SK-N-MC (cell line): ENCODE data around the gene SNAPC4.

Source experiments
- EZH2 ChIP-seq: fragments of 200-600 bp; sonication (generic); IDR thresholded peaks from one replicate; pipeline ENCODE4 v1.6.1; 2017; ENCODE audit warnings: antibody characterized with exemption
- FOXP2 ChIP-seq: optimal IDR thresholded peaks from 2 replicates; pipeline ENCODE3; 2011; ENCODE audit warnings: mild to moderate bottlenecking, moderate library complexity; ENCODE audit not compliant: insufficient read depth; ENCODE audit errors: extremely low read length, control extremely low read depth

DNA sequence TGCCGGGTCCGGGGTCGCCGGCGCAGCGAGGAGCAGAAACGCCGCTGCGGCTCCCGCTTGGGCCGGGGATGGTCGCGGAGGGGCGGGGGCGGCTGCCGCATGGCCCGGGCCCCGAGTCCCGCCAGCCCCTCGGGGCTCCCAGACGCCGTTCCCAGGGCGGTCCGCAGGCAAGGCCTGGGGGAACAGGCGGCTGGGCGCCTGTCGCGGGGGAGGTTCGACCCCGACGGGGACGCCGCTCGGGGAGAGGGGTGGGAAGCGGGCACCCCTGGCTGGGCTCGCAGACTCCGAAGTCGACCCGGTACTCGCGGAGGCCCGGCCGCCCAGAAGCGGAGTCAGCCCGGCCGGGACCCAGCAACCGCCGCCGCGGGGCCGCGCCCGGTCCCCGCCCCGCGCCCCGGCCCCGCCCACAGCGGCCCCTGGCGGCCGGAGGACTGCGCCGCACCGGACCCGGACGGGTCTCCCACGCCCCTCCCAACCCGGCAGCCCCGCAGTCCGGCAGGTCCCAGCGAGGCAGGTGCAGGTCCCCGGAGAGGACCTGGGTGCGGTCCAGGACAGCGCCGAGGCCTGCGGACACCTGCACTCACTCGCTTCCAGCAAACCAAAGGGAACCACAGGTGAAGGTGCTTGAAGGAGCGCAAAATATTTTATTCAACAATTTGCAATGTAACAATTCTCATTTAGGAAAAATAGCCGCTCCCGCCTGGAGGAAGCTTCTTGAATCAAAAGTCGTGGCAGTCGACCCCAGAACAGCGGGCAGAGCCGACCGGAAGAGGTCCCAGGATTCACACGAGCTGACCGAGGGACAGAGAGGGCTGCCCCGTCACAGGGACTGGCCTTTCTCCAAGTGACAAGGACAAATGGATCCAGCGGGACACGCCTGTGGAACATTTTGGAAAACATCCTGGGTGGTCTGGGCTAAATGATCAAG is 39.8 kb upstream of the SNAPC4 start, which contains the start of gene INPP5E:
- TF ChIP-seq EZH2 (no peak), FOXP2 (no peak)
